H7 (cell line): ENCODE measurements around the gene BAIAP2L2. TPM values are rescaled to one million over a fixed set of nuclear protein-coding genes. Genes with fewer than 3 reads are reported as not detected.

Experiments
- DNase-seq: peaks from one replicate; pipeline ENCODE4 v3.0.0; 2012
- H3K27me3 ChIP-seq: 2 replicates; pipeline ENCODE4 v1.6.0; 2011; ENCODE audit warnings: mild to moderate bottlenecking, low read length; ENCODE audit not compliant: control insufficient read depth, insufficient read depth
- H3K36me3 ChIP-seq: replicated peaks from 2 replicates; pipeline ENCODE4 v1.5.1; 2011; ENCODE audit warnings: low read length; ENCODE audit not compliant: control insufficient read depth, insufficient read depth
- H3K4me3 ChIP-seq: 2 replicates; pipeline ENCODE4 v1.5.1; 2011; ENCODE audit warnings: low read depth, mild to moderate bottlenecking, control low read depth, low read length, moderate library complexity; ENCODE audit not compliant: insufficient read depth
- total RNA-seq: library from RNA; depleted of rRNA; stranded (reverse); fragments of >200 nt; shearing (Covaris generic); gene quantifications from 2 replicates; pipeline ENCODE4 v1.2.3, GENCODE V29; 2014

The BAIAP2L2 gene
- total RNA-seq, 1 experiment from 2014 or later: 1.0 TPM

- H3K4me3 ChIP-seq: no peak overlapping the region
- DNase-seq: peak; percentile 52
- no peaks in the 10 kb centered on the region for H3K27me3 ChIP-seq
- H3K36me3 ChIP-seq: no peaks in the 10 kb centered on the region
These were observed 3.5 kb downstream of the BAIAP2L2 start for GRCh38 chr22:38106814-38107578.

GRCh38 chr22:38104084-38104483, 6.4 kb downstream of the BAIAP2L2 start:
- Histone ChIP-seq H3K4me3 (no peak overlapping the region), H3K36me3 (no peaks in the 10 kb centered on the region), H3K27me3 (no peaks in the 10 kb centered on the region)
- peak; percentile 90 for DNase-seq

- Histone ChIP-seq H3K36me3 (no peaks in the 10 kb centered on the region), H3K27me3 (no peaks in the 10 kb centered on the region), H3K4me3 (no peak overlapping the region)
- no peak for DNase-seq
These were observed 6.8 kb downstream of the BAIAP2L2 start for GRCh38 chr22:38103641-38104040.

DNA sequence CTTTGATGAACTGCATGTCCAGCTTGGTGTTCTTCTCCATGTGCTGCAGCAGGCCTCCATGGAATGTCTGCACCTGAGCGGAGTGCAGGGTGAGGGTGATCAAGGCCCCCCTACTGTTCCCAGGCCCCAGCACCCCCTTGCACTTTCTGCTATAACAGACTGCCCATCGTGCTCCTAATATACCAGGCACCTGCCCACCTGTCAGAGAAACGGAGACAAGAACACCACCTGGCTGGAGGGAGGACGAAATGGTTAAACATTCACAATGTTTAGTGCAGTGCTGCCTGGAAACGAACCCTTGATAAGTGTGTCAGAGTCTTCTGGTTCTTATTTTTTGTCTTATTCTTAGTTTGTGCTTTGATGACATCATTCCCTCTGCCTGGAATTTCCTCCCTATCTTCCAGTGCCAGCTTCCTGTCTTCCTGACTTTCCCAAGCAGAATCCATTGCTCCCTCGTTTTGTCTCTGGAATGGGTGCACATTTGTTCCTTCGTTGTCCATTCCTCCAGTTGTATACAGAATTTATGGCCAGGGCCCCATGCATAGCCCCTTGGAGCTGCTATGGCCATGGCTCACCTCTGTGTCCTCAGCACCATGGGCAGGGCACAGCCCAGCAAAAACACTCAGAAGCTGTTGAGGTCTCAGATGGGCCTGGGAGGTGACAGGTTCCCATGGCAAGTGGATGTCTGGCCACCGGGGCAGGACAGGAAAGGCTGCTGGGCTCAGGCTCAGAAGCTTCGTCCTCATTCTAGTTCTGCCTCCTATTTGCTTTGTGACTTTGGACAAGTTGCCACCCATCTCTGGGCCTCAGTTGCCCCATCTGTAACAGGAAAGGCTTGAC, 11.9 kb downstream of the BAIAP2L2 start:
- peak; percentile 50 for DNase-seq
- no peaks in the 10 kb centered on the region for H3K27me3 ChIP-seq
- H3K36me3 ChIP-seq: no peaks in the 10 kb centered on the region
- H3K4me3 ChIP-seq: no peak overlapping the region

DNA sequence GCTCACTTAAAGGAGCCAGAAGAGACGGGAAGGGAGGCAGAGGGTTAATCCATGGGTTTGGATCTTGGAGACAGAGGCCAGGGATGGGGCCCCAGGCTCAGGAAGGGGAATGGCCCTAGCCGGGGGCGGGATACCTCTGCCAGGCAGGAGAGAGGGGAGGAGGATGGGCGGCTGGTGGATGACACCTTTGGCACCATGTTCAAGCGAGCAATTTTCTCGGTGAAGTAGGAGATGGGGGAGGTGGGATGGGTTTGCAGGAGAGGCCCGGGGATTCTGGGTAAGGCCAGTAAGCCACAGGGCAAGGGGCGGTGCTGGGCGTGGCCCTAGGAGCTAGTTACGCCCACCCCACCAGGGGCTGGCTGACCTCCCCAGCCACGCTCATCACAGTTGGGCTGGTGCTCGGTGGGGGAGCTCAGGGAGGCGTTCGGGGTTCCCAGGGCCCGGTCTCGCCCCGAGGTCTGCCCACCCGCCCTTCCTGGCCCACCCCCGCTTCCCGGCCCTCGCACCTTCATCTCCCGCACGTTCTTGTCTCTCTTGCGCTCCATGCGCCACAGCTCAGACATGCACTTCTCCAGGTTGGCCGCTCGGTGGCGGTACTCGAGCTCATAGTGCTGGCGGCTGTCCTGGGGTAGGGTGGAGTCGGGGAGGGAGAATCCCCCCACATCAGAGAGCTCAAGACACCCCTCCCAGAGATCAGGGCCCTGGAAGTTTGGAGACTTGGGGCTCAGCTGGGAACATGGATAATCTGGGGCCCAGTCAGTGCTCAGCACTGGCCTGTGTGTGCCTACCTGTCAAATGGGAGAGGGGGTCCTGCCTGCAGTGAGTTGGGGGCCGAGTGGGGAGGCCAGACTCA, 12.7 kb downstream of the BAIAP2L2 start:
- Histone ChIP-seq H3K27me3 (no peaks in the 10 kb centered on the region), H3K36me3 (no peaks in the 10 kb centered on the region), H3K4me3 (peak overlapping the region; percentile 33)
- DNase-seq: peak; percentile 97

GRCh38 chr22:38097058-38097457, 13.4 kb downstream of the BAIAP2L2 start:
- no peaks in the 10 kb centered on the region for H3K27me3 ChIP-seq
- peak; percentile 85 for DNase-seq
- H3K36me3 ChIP-seq: no peaks in the 10 kb centered on the region
- H3K4me3 ChIP-seq: peak overlapping the region; percentile 33

DNA sequence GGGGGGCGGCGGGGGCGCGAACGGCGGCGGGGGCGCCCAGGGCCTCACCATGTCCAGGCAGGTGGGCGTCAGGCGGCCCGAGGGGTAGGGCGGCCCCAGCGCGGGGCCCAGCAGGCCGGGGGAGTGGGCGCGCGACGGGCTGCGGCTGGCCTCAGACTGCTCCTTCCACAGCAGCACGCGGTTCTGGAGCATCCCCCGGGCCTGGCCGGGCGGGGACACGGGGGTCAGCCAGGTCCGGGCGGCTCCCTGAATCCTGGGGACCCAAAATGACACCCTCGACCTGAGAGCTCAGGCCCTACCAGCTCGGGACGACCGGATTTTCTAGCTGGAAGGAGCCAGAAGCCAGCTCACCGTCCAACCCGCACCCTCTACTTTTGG, 21.0 kb downstream of the BAIAP2L2 start:
- Histone ChIP-seq H3K36me3 (no peaks in the 10 kb centered on the region), H3K4me3 (peak overlapping the region; percentile 36; the same call in 1 of the 2 replicates), H3K27me3 (no peaks in the 10 kb centered on the region)
- DNase-seq: no peak

DNA sequence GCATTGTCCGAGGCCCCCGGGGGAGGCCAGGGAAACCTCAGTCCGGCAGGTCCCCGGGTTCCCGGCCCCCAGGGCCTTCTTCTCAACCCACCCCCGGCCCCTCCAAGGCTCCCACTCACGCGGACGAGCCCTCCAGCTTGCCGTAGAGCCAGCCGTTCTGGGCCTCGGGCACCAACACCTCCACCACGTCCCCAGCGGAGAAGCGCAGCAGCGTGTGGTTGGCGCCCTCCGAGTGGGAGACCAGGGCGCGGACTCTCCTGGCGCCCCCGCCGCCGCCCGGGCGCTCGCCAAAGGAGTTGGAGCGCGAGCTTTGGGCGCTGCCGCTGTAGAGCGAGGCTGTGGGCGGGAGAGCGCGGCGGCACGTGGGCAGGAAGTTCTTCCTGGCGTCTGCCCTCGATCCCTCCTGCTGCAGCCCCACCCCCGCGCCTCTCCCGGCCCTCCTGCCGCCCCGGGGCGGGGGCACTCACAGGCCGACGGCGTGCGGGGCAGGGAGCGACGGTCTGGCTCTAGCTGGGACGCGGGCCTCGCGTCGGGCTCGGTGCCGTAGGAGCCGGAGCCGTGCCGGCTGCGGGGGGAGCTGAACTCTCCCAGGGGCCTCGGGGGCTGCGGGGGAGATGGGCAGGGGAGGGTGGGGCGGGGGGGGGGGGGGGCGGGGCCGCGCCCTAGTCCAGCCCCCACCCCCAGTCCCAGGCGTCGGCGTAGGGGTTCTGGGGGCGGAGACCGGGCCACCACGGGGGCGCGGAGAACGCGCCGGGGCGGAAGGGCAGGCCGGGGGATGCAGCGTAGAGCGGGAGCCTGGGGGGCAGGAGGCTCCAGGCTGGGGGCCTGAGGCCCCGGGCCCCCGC, 21.6 kb downstream of the BAIAP2L2 start:
- Histone ChIP-seq H3K4me3 (peak overlapping the region; percentile 36; the same call in 1 of the 2 replicates), H3K36me3 (no peaks in the 10 kb centered on the region), H3K27me3 (no peaks in the 10 kb centered on the region)
- peak; percentile 92 for DNase-seq

GRCh38 chr22:38087855-38088254, 22.6 kb downstream of the BAIAP2L2 start:
- H3K4me3 ChIP-seq: no peak overlapping the region
- DNase-seq: no peak
- no peaks in the 10 kb centered on the region for H3K27me3 ChIP-seq
- no peaks in the 10 kb centered on the region for H3K36me3 ChIP-seq

- DNase-seq: peak; percentile 46
- H3K4me3 ChIP-seq: no peak overlapping the region
- H3K27me3 ChIP-seq: peaks cover under 1% of the 10 kb centered on the region; the same call in 1 of the 2 replicates
- H3K36me3 ChIP-seq: no peaks in the 10 kb centered on the region
These were observed 23.5 kb downstream of the BAIAP2L2 start for GRCh38 chr22:38086942-38087341.

DNA sequence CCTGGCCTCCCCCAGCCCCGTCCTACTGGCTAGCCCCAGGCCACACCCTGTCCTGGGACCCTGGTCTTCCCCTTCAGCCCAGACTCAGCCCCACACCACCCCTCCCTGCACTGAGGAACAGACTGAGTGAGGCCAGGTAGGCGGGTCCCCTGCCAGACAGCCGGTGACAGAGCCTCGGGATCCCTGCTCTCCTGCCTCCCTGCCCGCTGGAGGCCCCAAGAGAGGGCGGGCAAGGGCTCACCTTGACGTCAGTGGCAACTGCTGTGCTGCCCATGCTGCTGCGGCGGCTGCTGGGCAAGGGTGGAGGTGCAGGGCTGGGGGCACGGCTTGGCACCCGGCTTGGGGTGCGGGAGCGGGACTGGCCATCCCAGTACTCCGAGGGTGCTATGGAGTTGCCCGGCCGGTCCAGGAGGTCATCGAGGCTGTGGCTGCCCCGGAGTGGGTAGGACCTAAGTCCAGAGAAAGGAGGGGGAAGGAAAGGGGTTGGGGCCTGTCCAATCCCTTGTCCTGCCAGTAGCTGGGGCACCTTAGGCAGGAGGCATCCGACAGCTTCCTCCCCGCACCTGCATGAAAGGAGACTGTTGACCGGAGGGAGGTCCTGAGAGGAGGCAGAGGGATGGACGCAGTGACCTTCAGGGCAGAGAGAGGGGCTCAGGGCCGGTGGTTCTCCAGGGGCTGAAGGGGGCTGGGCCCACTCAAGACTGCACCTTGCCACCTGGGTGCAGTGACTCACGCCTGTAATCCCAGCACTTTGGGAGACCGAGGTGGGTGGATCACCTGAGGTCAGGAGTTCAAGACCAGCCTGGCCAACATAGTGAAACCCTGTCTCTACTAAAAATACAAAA, 24.3 kb downstream of the BAIAP2L2 start:
- Histone ChIP-seq H3K27me3 (peaks cover 5% of the 10 kb centered on the region; the same call in 1 of the 2 replicates), H3K36me3 (no peaks in the 10 kb centered on the region), H3K4me3 (no peak overlapping the region)
- DNase-seq: peak; percentile 84

- Histone ChIP-seq H3K36me3 (no peaks in the 10 kb centered on the region), H3K27me3 (peaks cover 5% of the 10 kb centered on the region; the same call in 1 of the 2 replicates), H3K4me3 (no peak overlapping the region)
- DNase-seq: no peak
These were observed 25.0 kb downstream of the BAIAP2L2 start for GRCh38 chr22:38085501-38085900.

GRCh38 chr22:38085056-38085455, 25.4 kb downstream of the BAIAP2L2 start:
- no peaks in the 10 kb centered on the region for H3K36me3 ChIP-seq
- peak; percentile 46 for DNase-seq
- H3K4me3 ChIP-seq: no peak overlapping the region
- H3K27me3 ChIP-seq: peaks cover 5% of the 10 kb centered on the region; the same call in 1 of the 2 replicates
